GM18907 (cell line): ENCODE measurements around the gene MIEF1.

Experiments
- ATAC-seq: cut with Tn5 transposase; IDR thresholded peaks from one replicate; pipeline ENCODE4 v1.9.1; 2021; ENCODE audit warnings: mild to moderate bottlenecking, moderate library complexity; ENCODE audit not compliant: unreplicated experiment

MIEF1 gene

DNA sequence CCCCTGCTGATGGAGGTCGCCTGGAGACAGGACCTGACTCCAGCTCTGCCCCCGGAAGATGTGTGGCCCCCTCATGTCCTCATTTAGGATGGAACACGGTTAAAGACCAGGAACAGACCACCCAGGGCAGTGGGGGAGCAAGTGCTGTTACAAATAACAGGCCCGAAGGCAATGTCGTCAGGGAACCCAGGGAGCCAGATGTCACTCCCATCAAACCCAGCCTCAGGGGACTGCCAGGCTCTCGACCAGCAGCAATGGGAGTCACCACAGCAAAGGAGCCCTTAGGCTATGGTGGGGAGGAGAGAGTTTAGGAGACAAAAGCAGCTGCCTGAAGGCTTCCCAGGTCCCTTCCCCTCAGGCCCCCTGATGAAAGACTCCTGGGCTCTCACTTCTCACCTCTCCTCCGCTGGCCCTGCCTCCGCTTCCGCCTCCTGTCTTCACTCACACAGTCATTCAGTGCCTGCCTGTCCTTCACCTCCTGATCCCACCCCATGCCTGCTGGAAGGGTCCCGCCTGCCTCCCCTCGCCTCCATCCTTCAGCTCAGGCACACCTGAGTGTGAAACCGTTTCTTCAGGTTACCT is 26.1 kb downstream of the MIEF1 start:
- no peak for ATAC-seq

DNA sequence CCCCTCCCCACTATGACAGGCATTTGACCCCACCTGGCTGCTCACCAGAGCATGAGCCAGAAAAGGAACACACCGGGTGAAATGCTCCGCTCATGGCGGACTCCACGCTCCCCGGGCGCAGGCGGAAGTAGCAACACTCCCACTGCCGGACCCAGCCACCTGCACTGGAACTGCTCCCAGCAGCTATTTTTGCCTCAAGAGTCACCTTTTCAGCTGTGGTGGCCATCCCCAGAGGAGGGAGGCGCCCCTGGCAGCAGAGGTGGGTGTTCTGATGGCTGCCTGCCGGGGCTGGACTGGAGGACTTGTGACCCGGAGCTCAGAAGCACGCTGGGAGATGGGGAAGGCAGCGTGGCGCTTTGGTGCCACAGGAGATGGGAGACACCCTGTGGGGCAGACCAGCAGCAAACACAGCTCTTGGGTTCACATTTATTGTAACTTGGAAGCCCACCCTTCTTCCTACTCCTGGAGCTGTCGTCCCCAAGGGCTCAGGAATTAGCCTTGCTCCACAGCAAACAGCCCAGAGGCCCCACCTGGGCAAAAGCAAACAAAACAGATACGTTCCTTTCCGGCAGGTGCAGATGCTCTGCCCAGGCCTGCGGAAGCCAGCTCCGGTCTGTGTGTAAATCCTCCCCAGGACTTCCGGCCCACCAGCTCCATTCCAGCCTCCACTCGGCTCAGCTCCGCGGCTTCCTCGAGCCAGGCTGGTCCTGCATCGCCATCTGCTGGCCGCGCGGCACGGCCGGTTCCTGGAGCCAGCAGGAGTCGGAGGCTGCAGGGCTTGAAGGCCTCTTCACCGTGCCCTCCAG is 26.8 kb downstream of the MIEF1 start:
- peak; percentile 21 for ATAC-seq

DNA sequence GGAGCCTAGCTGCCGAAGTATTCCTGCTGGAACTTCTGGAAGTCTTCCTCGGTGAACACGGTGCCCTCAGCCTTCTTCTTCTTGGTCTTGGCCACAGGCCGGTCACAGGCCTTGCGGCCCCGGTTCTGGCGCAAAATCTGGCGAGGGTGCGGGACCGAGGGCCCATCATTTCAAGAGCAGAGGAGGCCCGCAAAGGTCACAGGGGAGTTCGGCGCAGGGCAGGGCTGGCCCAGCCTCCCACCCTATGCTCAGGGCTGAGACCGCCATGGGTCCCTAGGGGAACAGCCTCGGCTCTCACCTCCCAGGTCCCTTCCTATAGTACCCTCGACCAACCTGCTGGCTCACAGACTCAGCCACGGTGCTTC is 27.4 kb downstream of the MIEF1 start:
- no peak for ATAC-seq

DNA sequence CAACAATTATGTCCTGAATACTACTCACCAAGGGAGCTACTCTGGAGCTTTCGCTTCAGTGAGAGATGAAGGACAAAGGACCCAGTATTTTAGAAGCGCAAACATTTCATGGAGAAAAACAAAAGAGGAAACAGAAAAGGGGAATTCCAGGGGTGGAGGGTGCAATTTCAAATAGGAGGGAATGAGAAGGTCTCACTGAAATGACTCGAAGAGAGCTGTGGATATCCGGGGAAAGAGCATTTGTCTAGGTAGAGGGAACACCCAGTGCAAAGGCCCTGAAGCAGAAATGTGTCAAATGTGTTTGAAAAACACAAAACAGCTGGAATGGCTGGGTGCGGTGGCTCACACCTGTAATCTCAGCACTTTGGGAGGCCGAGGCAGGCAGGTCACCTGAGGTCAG is 28.0 kb downstream of the MIEF1 start:
- no peak for ATAC-seq

DNA sequence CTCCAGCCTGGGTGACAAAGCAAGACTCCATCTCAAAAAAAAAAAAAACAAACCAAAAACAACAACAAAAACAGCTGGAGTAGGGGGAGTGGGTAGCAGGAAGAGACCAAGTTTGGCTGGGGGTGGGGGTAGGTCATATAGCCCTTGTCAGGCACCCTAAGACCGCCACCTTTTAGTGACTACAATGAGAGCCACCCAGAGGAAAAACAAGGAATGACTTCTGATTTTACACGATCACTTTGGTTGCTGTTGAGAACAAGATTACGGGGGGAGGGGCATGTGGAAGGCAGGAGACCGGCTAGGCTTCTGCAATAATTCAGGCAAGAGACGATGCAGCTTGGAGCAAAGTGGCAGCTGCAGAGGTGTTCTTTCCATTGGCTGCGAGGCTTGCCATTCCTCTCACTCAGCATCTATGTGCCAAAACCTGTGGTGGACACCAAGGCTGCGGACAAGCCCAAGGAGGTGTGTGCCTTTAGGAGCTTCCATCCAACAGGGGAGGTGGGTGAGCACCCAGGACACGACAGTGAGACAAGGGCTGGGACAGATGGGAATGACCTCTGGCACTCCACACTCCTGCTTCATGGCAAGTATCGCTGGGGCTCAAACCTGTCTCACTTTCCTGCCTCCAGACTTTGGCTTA is 28.7 kb downstream of the MIEF1 start:
- no peak for ATAC-seq

DNA sequence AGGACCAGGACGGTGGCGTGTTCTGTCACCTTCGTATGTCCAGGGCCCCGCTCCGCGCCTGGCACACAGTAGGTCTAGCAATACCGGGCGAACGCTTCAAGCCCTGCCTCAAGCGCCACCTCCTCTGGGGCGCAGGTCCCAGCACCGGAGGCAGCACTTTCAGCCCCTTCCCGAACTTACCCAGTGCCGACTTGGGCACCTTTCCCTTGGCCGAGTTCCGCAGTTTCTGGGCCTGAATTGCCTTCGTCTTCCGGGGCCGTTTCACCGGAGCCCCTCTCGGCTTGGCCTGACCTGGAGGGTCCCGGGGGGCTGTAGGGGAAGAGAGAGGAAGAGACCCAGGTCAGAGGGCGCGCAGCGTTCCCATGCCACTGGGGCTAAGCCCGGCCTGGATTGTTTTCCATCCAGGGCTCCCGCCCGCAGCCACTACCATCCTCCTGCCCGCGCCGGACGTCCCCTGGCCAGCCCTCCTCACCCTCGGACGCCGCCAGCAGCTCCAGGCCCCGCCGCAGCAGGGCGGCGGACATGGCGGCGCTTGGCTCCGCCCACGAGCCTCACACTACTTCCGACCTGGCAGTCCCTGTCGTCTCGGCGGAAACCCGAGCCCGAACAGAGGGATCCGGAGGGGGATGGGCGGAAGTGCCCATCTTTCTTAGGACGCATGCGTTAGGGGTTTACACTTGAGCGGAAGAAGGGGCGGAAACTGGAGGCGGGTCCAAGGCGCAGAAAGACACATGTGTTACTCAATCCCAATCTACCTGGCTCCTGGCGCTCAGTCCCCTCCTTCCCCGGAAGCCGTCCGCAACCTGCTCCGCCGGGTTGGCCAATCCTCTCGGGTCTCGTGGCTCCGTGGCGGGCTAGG is 30.4 kb downstream of the MIEF1 start, which contains the start of gene RPS19BP1:
Gene RPS19BP1, minus strand, starts transcription at position 534 of the 859 bp plus-strand sequence. Its CDS starts 10 bp downstream, at position 524.
- peak; percentile 76 for ATAC-seq

DNA sequence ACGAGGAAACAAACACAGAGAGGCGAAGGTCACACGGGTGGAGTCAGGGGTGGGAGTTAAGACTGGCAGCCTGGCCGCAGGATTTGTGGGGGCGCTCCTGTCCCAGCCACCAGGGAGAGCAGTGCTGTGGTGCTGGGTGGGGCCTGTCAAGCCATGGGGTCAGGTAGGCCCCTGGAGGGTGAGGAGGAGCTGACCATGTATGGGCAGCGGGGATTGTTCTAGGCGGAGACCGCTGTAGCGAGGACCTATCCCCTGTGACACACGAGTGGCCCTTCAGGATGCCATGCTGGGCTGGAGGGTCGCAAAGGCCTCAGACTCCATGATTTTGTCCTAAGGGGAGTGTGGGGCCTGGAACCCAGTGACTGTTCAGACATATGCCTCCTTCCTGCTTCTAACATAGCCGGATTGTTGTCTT is 32.0 kb downstream of the MIEF1 start:
- ATAC-seq: no peak

DNA sequence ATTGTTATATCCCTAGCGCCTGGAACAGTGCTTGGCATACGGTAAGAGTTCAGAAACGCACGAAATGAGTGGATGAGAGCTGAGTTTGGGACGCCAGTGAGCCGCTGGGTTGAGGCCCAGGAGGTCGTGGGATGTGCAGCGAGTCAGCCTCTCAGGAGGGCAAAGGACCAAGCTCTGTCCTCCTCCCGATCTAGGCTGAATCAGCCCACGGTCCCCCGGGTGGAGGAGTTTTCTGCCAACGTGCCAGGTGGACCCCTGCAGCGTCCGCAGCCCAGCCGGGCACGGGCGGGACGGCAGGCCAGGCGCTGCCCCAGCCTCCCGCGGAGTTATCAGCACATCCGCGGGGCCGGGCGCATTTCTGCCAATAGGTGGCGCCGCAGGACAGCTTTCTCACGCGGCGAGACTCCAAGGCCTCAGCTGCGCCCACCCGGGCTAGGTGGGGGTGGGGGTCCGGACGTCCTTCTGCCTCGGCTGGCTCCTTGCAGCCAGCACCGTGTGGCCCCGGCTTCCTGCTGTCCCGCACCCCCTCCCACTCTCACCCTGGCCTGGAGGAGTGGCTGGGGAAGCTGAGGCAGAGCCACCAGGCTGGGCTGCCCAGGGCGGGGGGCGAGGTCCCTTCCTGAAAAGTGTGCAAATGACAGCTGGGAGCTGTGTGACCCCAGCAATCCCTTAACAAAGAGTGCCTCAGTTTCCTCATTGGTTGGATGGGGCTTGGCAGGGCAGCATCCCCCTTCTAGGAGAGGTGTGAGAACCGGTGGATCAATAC is 32.7 kb downstream of the MIEF1 start:
- no peak for ATAC-seq

DNA sequence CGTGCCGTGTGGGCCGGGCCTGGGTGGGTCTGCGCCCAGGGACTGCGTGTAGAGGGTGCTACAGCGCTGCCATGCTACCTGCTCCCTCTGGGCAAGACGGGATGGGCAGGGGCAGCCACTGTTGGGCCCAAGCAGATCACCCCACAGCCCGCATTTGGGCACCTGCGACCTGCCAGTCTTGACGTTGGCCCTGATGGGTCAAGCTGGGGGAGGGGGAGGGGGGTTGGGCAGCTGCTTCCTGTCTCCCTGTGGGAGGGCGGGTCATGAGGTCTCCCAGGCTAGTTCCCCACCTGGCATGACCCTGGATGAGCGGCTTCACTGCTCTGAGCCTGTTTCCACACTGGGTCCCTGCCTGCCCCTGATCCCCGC is 33.3 kb downstream of the MIEF1 start:
- ATAC-seq: no peak

DNA sequence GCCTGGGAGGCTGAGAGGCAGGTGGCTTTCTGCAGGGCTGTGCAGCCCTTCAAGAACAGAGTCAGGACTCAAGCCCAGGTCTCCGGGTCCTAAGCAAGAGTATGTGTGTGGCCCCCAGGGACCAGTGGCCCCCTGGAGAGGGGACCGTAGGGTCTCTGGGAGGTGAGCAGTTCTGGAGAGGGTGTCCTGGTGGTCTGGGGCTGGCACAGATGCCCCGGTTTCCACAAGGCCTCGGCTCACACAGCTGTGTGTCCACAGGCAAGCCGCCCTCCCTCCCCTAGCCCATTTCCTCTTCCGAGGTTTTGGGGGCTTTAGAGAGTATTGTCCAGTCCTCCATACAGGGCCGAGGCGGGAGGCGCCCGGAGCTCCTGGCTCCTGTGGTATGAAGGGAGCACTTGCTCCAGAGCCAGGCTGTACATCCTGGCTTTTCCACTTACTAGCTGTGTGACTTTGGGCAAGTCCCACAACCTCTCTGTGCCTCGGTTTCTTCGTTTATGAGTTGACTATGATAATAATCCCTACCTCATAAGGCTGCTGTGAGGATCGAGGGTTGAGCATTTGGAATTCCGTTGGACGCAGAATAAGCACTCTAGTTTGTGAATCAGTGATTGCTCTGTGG is 33.9 kb downstream of the MIEF1 start:
- ATAC-seq: no peak

DNA sequence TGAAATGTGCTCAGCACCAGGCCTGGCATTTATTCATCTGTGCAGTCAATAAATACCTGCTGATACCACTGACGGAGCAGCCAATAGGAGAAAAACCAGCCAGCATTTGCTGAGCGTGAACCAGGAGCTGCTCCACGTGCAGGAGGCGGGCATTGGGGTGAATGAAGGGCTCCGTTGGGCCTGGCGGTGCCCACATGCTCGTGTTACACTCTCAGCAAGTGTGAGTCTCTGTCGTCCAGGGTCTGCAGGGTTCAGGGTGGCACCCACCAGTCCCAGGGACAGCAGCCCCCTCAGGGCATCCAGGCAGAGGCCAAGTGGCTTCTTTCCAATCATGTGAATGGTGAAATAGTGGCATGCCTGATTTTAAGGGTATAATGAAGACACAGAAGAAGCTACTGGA is 34.6 kb downstream of the MIEF1 start:
- ATAC-seq: no peak

DNA sequence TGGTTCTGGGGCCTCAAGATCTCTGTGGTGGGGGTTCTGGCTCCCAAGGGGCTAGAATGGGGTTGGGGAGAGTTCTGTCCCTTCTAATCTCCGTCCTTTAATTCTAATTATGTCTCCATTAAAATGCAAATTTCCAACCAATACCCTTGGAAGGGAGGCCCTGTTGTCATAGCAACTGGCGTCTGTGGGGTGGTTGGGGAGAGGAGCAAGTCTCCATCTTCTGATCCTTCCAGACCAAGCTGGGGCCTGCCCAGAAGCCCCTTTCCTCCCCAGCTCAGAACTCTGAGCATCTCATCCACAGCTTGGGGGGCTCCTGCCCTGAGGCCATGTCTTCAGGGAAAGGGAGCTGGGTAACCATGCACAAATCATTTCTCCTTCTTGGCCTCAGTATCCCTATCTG is 35.9 kb downstream of the MIEF1 start:
- no peak for ATAC-seq

DNA sequence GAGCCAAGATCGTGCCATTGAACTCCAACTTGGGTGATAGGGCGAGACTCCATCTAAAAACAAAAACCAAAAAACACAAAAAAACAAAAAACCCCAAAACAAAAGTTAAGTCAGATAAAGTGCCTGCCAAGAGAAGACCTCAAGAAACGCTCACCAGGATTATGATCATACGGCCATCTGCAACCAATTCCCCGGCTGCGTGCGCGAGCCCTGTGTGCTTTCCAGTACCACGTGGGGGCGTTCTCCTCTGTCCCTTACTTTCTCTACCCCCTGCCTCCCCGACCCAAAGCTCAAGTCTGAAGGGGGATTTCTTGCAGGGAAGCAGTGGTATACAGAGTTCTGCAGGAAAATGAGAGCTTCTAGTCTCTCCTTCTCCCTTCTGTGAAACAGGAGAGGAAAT is 41.0 kb downstream of the MIEF1 start:
- no peak for ATAC-seq

DNA sequence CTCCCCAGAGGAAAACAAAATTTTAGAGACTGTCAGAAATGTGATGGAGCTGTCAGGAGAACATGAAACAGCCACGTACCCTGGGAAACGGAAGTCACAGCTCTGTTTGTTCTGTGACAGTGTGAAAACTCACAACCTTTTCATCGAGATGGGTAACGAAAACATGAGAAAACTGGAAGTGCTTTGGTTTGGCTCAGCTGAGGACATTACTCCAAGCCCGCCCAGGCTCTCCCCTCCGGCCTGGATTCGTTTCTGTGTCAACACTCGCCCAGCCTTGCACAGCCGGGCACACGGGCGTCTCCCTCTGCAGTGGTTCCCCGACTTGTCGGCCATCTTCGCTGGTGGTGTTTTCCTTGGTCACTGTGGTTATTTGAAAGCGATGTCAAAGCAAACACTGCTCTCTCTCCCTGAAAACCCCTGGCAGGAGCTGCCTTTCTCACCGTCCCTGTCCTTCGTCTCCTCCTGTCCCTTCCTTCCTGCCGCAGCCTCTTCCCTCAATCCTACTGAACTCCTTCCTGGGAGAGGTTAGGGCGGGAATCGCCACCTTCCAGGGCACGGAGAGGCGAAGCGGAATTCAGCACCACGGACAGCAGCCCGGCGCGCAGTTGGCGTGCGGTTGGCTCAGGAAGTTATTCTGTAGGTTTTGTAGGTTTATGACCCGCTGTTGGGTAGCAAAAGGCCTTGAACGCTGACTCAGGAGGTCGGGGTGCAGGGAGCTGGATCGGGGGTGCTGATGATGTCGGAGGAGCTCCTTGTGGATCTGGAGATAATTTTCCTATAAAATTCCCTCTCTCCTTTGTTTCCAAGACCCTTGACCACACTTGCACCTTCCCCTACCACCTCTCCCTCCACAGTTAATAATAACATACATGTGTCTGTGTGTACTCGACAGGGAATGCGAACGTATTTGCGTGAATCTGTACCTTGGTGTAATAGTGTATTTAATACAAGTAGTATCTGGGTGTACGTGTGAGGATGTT is 43.6 kb downstream of the MIEF1 start:
- ATAC-seq: no peak

DNA sequence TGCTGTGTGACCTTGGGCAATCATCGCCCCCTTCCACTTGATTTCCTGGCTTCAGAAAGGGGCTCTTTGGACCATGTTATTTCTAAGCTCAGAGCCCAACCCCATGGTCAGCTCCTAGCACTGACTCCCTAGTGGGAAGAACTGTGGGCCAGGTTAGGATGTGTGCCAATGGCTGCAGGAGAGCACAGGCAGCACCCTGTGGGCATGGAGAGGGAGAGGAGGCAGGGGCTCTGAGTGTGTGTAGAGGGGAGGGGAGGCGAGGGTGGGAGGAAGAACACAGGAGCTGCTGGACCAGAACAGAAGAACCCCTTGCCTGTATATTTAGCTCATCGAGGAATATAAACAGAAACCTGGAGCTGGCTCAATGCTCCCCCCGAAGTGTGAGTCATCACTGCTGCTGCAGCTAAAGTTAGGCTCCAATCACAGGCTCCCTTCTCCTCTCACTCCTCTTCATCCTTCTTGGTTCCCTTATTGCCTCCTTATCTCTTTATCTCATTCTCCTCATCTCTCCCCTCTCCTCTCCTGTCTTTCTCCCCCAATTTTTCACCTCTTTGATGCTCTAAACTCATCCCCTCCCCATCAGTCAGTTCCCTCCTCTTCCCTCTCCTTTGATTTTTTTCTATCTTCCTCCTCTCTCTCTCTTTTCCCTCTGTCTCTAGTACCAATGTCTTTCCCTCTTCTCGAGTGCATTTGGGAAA is 44.9 kb downstream of the MIEF1 start:
- no peak for ATAC-seq

DNA sequence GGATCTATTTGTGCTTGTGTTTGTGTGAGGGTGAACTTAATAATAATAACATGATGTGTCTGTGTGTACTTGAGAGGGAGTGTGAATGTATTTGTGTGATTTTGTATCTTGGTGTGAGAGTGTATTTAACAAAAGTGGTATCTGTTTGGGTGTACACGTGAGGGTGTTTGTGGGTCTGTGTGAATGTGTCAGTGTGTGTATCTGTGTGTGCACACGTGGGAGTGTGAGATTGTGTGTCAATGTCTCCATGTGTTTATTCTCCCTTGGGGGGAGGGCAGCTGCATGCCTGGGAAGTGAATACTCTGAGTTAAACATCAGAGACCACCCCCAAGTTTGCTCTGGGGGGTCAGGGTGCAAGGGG is 45.5 kb downstream of the MIEF1 start:
- ATAC-seq: no peak

DNA sequence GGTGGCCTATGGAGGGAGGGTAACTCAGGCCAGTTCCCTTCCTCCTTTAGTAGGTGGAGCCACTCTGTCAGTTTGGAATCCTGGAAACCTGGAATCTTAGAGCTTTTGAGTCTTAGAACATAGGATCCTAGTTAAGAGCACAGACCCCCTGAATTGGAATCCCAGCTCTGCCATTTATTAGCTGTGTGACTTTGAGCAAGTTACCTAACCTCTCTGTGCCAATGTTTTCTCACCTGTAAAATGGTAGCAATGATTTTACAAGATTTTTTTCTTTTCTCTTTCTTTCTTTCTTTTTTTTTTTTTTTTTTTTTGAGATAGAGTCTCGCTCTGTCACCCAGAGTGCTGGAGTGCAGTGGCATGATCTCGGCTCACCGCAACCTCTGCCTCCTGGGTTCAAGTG is 51.3 kb downstream of the MIEF1 start:
- ATAC-seq: no peak

DNA sequence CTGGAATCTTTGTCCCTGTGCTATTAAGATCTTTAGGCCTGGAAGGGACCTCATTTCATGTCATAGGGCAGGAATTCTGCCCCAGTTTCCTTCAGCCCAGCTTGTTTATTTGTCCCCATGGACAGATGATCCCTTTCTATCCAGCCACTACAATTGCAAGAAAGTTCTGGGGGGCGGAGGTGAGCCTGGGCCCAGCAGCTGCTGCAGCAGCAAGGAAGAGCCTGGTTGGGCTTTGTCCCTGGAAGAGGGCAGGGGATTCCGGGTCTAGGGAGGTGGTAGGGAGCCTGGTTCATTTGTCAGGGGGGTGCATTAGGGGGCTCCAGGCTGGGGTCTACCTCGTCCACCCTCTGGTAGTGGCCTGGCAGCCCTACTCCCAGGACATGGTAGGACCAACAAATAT is 52.1 kb downstream of the MIEF1 start:
- ATAC-seq: no peak
